Ishikawa (cell line): ENCODE results near the gene UFC1.
A peak's percentile ranks its signal among the peaks of the same experiment; 100 is the strongest.

Experiments used
- CEBPB ChIP-seq: IDR thresholded peaks from 2 replicates; pipeline ENCODE4 v1.6.1; 2012
- CREB1 ChIP-seq: IDR thresholded peaks from 2 replicates; pipeline ENCODE4 v1.6.1; 2012; ENCODE audit warnings: low read depth
- EGR1 ChIP-seq: IDR thresholded peaks from 2 replicates; pipeline ENCODE4 v1.6.1; 2012
- EP300 ChIP-seq: IDR thresholded peaks from 2 replicates; pipeline ENCODE4 v1.6.1; 2012; ENCODE audit warnings: borderline replicate concordance
- FOXM1 ChIP-seq: IDR thresholded peaks from 2 replicates; pipeline ENCODE4 v1.6.1; 2012; ENCODE audit warnings: low read depth, borderline replicate concordance
- NFIC ChIP-seq: IDR thresholded peaks from 2 replicates; pipeline ENCODE4 v1.6.1; 2012
- RAD21 ChIP-seq: IDR thresholded peaks from 2 replicates; pipeline ENCODE4 v1.6.1; 2012; ENCODE audit warnings: low read depth
- TAF1 ChIP-seq: IDR thresholded peaks from 2 replicates; pipeline ENCODE4 v1.6.1; 2012; ENCODE audit warnings: low read depth, mild to moderate bottlenecking
- TCF12 ChIP-seq: IDR thresholded peaks from 2 replicates; pipeline ENCODE4 v1.6.1; 2012; ENCODE audit warnings: low read depth
- TEAD4 ChIP-seq: IDR thresholded peaks from 2 replicates; pipeline ENCODE4 v1.6.1; 2012
- YY1 ChIP-seq: IDR thresholded peaks from 2 replicates; pipeline ENCODE4 v1.6.1; 2012; ENCODE audit warnings: low read depth
- ZBTB7A ChIP-seq: IDR thresholded peaks from 2 replicates; pipeline ENCODE4 v1.6.1; 2012; ENCODE audit warnings: low read depth
- TF ChIP-seq, protein P1 (sequence below): IDR thresholded peaks from 2 replicates; pipeline ENCODE4 v1.6.1; 2012
- TF ChIP-seq, protein P2 (sequence below): IDR thresholded peaks from 2 replicates; pipeline ENCODE4 v1.6.1; 2012
- TF ChIP-seq, protein P3 (sequence below): IDR thresholded peaks from 2 replicates; pipeline ENCODE4 v1.6.1; 2012; ENCODE audit warnings: low read depth, mild to moderate bottlenecking

UFC1 gene

DNA sequence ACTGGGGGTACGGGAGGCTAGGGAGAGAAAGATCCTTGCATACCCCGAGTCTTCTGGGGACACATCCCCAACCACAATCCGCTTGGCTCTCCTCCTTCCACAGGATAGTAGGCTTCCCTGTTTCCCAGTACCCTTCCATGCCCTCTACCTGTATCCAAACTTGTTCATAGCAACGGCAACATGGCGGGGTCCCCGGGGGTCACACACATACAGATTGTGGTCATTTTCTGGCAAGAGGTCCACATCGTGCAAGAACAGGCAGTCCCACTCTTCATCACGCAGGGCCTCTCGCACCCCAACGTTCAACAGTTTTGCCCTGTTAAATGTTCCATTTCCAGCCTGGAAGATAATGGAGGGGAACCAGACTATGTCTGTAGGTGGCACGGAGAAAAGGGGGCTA lies 19.9 kb downstream of the UFC1 start:
- TF ChIP-seq CEBPB: no peak
- TF ChIP-seq, protein P1, sequence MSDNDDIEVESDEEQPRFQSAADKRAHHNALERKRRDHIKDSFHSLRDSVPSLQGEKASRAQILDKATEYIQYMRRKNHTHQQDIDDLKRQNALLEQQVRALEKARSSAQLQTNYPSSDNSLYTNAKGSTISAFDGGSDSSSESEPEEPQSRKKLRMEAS: no peak

DNA sequence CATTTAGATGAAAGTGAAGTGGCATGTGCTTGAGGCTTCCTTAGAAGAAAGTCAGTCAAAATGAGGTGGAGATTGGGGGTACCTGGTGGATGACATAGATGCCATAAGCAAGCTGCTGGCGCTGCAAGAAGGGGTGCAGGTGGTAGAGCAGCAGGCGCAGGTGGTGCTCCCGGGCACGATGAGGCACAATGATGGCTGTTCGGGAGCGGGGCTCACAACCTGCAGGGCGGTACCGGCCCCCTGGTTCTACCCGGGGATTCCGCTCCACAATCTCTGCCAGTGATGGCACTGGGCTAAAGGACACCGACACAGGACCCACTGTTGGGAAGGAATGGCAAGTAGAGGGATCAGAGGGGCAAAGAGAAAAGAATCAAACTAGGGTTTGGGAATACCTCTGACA lies 21.1 kb downstream of the UFC1 start:
- TF ChIP-seq FOXM1 (no peak), YY1 (no peak), TAF1 (no peak), EP300 (no peak), TEAD4 (no peak), CREB1 (no peak), CEBPB (no peak), RAD21 (no peak), ZBTB7A (no peak), TCF12 (no peak), NFIC (no peak)
- TF ChIP-seq, protein P1: no peak
- TF ChIP-seq, protein P2, sequence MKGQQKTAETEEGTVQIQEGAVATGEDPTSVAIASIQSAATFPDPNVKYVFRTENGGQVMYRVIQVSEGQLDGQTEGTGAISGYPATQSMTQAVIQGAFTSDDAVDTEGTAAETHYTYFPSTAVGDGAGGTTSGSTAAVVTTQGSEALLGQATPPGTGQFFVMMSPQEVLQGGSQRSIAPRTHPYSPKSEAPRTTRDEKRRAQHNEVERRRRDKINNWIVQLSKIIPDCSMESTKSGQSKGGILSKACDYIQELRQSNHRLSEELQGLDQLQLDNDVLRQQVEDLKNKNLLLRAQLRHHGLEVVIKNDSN: no peak
- TF ChIP-seq, protein P3, sequence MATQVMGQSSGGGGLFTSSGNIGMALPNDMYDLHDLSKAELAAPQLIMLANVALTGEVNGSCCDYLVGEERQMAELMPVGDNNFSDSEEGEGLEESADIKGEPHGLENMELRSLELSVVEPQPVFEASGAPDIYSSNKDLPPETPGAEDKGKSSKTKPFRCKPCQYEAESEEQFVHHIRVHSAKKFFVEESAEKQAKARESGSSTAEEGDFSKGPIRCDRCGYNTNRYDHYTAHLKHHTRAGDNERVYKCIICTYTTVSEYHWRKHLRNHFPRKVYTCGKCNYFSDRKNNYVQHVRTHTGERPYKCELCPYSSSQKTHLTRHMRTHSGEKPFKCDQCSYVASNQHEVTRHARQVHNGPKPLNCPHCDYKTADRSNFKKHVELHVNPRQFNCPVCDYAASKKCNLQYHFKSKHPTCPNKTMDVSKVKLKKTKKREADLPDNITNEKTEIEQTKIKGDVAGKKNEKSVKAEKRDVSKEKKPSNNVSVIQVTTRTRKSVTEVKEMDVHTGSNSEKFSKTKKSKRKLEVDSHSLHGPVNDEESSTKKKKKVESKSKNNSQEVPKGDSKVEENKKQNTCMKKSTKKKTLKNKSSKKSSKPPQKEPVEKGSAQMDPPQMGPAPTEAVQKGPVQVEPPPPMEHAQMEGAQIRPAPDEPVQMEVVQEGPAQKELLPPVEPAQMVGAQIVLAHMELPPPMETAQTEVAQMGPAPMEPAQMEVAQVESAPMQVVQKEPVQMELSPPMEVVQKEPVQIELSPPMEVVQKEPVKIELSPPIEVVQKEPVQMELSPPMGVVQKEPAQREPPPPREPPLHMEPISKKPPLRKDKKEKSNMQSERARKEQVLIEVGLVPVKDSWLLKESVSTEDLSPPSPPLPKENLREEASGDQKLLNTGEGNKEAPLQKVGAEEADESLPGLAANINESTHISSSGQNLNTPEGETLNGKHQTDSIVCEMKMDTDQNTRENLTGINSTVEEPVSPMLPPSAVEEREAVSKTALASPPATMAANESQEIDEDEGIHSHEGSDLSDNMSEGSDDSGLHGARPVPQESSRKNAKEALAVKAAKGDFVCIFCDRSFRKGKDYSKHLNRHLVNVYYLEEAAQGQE: no peak

DNA sequence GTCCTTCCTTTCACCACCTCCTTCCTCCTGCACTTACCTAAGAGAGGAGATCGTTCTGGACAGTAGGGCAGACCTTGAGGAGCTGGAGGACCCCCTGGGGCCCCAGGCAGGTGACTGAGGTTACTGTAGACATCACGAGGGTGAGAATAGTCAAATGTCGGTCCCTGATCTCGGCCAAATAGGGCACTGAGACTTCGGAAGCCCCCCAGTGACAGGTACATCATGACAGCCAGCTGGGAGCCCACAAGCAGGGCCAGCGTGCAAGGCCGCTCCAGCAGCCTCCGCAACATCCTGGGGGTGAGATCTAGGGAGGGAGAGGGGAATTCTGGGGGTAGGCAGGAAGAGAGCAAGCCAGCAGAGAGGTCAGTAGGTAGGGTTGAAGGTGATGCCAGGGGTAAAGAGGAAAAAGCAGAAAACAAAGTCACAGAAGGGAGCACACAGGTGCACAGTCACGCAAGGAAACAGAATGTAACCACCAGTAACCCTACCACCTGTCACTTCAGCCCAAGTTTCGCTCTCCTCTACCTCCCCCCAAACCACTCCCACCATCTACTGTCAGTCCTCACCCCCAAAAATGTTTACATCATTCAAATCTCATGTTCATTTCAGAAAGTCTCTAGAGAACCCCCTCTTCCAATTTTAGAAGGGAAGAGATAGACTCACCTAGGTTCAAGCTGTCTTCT lies 22.1 kb downstream of the UFC1 start:
- TF ChIP-seq EGR1: no peak
- no peak for TF ChIP-seq TCF12
- TF ChIP-seq ZBTB7A: no peak
- TF ChIP-seq YY1: no peak
- TF ChIP-seq, protein P3: no peak
- TF ChIP-seq TAF1: no peak
- TF ChIP-seq CEBPB: no peak
- TF ChIP-seq TEAD4: no peak
- TF ChIP-seq, protein P2: no peak
- TF ChIP-seq FOXM1: no peak
- no peak for TF ChIP-seq RAD21
- no peak for TF ChIP-seq NFIC
- TF ChIP-seq, protein P1: no peak
- no peak for TF ChIP-seq EP300
- no peak for TF ChIP-seq CREB1

DNA sequence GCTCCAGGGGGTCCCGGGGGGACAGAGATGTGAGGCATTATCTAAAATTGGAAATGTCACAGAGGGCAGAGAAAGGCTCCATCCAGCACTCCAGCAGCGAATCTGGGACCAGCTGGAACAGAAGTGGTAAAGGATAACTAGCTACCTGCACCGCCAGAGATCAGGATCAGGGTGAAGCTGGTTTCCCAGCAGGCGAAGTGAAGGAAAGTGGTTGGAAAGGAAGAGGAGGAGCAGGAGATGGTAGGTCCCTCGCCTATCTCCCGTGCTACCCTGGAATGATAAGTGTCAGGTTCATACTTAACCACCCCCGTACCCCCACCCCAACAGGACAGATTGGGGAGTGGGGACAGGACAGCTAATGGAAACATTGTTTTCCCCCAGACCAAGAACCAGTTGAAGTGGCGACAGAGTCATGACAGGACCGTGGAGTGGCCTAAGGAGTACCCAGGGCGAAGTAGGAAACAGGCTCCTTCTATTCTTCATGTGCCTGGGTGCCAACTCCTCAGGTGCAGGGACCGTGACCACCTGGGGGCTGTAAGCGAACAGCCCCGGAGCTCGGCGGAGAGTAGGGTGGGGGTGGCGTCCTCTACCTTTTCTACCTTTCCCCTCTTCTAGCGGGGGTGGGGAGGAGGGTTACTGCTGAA lies 22.8 kb downstream of the UFC1 start:
- TF ChIP-seq TCF12 (no peak), FOXM1 (no peak)
- TF ChIP-seq, protein P2: no peak

DNA sequence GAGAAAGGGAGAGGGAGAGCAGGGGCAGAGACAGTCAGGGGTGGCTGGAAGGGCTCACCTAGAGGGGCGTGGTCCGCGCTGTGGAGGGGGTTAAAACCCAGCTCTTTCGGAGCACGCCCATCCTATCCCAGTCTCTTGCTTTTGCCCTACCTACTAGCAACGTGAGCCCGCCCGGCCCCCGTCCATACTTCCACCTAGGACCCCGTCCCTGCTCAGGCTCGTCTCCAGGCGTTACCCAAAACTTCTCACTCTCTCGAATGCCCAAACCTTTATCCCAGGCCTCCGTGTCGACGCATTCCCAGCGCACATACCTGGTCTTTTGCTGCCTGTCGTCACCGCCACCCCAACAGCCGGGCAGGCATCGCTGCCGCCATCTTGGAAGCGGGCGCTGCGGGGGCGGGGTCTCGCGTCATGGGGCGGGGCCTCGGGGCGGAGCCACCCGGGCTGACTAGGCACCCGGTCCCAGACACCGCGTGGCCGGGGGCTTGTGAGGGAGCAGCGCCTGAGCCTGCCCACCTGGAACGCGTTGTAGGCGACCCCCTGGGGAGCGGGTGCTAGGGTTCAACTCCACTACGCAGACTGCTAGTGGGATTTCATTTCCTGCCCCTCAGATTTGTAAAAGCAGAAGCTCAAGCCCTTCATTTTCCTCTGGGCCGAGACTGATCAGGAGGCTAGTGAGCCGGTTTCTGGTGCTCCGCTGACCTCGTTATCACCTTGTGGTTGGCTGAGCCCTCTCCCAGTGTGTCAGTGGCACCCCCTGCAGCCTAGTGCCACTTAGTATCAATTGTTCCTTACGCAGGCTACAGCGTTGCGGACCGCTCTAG lies 23.5 kb downstream of the UFC1 start, which contains the start of gene B4GALT3:
TSS of gene B4GALT3 (minus strand) at position 396 of the 824 bp plus-strand sequence. CDS start 1,447 bp downstream, outside the sequence.
- TF ChIP-seq TCF12 (no peak), CEBPB (no peak), ZBTB7A (peak; percentile 47; the same call in 1 of the 2 replicates), CREB1 (peak; percentile 64), FOXM1 (no peak), EGR1 (peak; percentile 78), TAF1 (peak; percentile 97), RAD21 (no peak), EP300 (no peak), YY1 (peak; percentile 99), TEAD4 (peak; percentile 36; the same call in 1 of the 2 replicates), NFIC (no peak)
- TF ChIP-seq, protein P1: peak; percentile 94
- TF ChIP-seq, protein P2: no peak
- TF ChIP-seq, protein P3: no peak
